Osteoblast (primary cell): ENCODE data around the gene RNU4-1. TPM values are rescaled to one million over a fixed set of nuclear protein-coding genes. Genes with fewer than 3 reads are reported as not detected.

Experiments used
- DNase-seq: peaks from one replicate; pipeline ENCODE4 v3.0.0; 2011; ENCODE audit warnings: low spot score, mixed read lengths; ENCODE audit not compliant: insufficient read length; ENCODE audit errors: missing footprints
- H2AFZ ChIP-seq: 2 replicates; pipeline ENCODE4 v1.6.0; 2011; ENCODE audit warnings: mild to moderate bottlenecking, low read length
- H3K27ac ChIP-seq: 2 replicates; pipeline ENCODE4 v1.5.1; 2011; ENCODE audit warnings: mild to moderate bottlenecking, low read depth, low read length, moderate library complexity
- H3K27me3 ChIP-seq: 2 replicates; pipeline ENCODE4 v1.6.0; 2012; ENCODE audit warnings: mild to moderate bottlenecking, control low read depth, inconsistent platforms, low read length, moderate library complexity; ENCODE audit not compliant: insufficient read depth
- H3K36me3 ChIP-seq: 2 replicates; pipeline ENCODE4 v1.5.1; 2011; ENCODE audit warnings: mild to moderate bottlenecking, low read length, control low read depth, moderate library complexity; ENCODE audit not compliant: insufficient read depth
- H3K4me1 ChIP-seq: 2 replicates; pipeline ENCODE4 v1.5.1; 2011; ENCODE audit warnings: mild to moderate bottlenecking, low read length, control low read depth, moderate library complexity; ENCODE audit not compliant: insufficient read depth
- H3K4me2 ChIP-seq: 2 replicates; pipeline ENCODE4 v1.6.0; 2011; ENCODE audit warnings: mild to moderate bottlenecking, low read length; ENCODE audit not compliant: insufficient read depth
- H3K4me3 ChIP-seq: fragments of 200-600 bp; sonication (generic); 3 replicates; pipeline ENCODE4 v1.5.1; 2012; ENCODE audit warnings: mild to moderate bottlenecking, low read length, inconsistent platforms; ENCODE audit not compliant: insufficient read depth
- H3K79me2 ChIP-seq: 2 replicates; pipeline ENCODE4 v1.6.0; 2012; ENCODE audit warnings: mild to moderate bottlenecking, low read length, control low read depth, inconsistent platforms; ENCODE audit not compliant: insufficient read depth
- H3K9me3 ChIP-seq: 2 replicates; pipeline ENCODE4 v1.5.1; 2011; ENCODE audit warnings: low read depth, low read length, control low read depth
- H4K20me1 ChIP-seq: 2 replicates; pipeline ENCODE4 v1.6.0; 2012; ENCODE audit warnings: mild to moderate bottlenecking, low read length, control low read depth; ENCODE audit not compliant: insufficient read depth
- total RNA-seq: library from RNA; depleted of rRNA; stranded (reverse); fragments of >200 nt; gene quantifications from 2 replicates; pipeline ENCODE4 v1.2.3, GENCODE V29; 2012
- TF ChIP-seq, protein P1 (sequence below): IDR thresholded peaks from 2 replicates; pipeline ENCODE4 v1.5.1; 2011; ENCODE audit warnings: mild to moderate bottlenecking, low read depth, low read length, moderate library complexity; ENCODE audit errors: extremely low read depth

The RNU4-1 gene
- total RNA-seq, 1 donor, result under 0.01 TPM

DNA sequence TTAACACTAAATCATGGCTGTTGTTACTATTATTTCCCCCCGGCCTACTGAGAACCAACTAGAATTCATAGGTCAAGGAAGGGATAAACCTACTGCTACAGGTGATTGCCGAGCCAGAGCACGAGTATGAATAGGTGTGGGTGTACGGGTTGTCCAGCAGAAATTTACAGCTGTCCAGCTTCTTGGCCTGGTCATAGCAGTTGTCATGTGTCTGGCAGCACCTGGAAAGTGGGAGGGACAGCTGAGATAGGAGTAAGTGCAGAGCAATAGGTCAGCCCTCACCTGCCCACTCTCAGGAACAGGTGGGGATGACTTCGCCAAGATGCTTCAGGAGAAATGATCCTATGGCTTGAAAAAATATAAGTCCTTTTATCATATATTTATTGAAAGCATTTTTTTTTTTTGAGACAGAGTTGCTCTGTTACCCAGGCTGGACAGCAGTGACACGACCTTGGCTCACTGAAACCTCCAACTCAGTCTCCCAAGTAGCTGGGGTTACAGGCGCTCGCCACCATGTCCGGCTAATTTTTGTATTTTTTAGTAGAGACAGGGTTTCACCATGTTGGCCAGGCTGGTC, 31.9 kb upstream of the RNU4-1 start:
- peak overlapping the region; percentile 99 for H3K4me2 ChIP-seq
- no peak for DNase-seq
- H3K27me3 ChIP-seq, result no peaks in the 10 kb centered on the region
- peak overlapping the region; percentile 99 for H2AFZ ChIP-seq
- no peak overlapping the region for H3K4me3 ChIP-seq
- no peaks in the 10 kb centered on the region for H4K20me1 ChIP-seq
- H3K79me2 ChIP-seq, result no peaks in the 10 kb centered on the region
- no peaks in the 10 kb centered on the region for H3K4me1 ChIP-seq
- no peaks in the 10 kb centered on the region for H3K36me3 ChIP-seq
- no peak overlapping the region for H3K27ac ChIP-seq
- TF ChIP-seq, protein P1, sequence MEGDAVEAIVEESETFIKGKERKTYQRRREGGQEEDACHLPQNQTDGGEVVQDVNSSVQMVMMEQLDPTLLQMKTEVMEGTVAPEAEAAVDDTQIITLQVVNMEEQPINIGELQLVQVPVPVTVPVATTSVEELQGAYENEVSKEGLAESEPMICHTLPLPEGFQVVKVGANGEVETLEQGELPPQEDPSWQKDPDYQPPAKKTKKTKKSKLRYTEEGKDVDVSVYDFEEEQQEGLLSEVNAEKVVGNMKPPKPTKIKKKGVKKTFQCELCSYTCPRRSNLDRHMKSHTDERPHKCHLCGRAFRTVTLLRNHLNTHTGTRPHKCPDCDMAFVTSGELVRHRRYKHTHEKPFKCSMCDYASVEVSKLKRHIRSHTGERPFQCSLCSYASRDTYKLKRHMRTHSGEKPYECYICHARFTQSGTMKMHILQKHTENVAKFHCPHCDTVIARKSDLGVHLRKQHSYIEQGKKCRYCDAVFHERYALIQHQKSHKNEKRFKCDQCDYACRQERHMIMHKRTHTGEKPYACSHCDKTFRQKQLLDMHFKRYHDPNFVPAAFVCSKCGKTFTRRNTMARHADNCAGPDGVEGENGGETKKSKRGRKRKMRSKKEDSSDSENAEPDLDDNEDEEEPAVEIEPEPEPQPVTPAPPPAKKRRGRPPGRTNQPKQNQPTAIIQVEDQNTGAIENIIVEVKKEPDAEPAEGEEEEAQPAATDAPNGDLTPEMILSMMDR, result no peak
- H3K9me3 ChIP-seq, result no peaks in the 10 kb centered on the region

DNA sequence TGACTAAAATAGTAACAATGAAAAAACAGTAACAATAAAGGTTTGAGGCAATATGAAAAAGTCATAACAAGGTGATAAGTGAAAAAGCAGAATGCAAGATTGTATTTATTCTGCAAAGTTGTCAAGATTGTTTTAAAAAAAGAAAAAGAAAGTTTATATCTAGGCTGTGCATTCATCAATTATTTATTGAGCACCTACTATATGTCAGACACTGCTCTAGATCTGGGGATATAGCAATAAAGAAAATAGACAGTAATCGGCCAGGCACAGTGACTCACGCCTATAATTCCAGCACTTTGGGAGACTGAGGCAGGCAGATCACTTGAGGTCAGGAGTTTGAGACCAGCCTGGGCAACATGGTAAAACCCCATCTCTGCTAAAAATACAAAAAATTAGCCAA, 30.7 kb upstream of the RNU4-1 start:
- H3K4me2 ChIP-seq, result no peak overlapping the region
- H3K36me3 ChIP-seq, result no peaks in the 10 kb centered on the region
- H3K9me3 ChIP-seq, result no peaks in the 10 kb centered on the region
- H3K27ac ChIP-seq, result no peak overlapping the region
- H3K4me1 ChIP-seq, result no peaks in the 10 kb centered on the region
- TF ChIP-seq, protein P1, result no peak
- H3K27me3 ChIP-seq, result no peaks in the 10 kb centered on the region
- H3K4me3 ChIP-seq, result no peak overlapping the region
- DNase-seq, result no peak
- no peak overlapping the region for H2AFZ ChIP-seq
- no peaks in the 10 kb centered on the region for H4K20me1 ChIP-seq
- H3K79me2 ChIP-seq, result no peaks in the 10 kb centered on the region

DNA sequence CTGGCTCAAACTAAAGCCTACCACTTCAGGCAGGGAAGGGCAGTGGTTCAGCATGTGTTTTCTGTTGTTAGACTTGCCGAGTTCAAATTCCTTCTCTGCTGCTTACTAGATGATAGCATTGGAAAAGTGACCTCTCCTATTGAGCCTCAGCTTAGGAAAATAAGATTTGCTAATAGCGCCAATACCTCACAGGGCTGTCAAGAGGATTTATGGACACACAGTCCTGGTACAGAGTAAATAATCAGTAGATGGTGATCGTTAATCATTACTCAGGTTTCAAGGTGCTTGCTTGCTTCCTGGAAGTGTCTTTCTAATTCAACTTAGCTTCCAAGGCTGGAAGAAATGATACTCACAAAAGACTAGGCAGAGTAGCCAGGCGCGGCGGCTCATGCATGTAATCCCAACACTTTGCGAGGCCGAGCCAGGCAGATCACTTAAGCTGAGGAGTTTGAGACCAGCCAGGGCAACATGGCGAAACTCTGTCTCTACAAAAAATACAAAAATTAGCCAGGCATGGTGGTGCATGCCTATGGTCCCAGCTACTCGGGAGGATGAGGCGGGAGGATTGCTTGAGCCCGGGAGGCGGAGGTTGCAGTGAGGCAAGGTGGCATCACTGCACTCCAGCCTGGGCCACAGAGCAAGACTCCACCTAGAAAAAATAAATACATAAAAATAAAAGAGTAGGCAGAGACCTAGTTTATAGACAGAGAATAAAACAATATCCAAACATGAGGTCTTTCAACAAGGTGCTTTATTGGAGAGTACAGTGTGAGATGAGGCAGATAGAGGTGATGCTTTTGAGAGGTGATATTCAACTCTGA, 28.6 kb upstream of the RNU4-1 start:
- Histone ChIP-seq H3K79me2 (no peaks in the 10 kb centered on the region), H3K4me1 (peaks cover 8% of the 10 kb centered on the region), H2AFZ (no peak overlapping the region), H3K9me3 (no peaks in the 10 kb centered on the region), H3K27me3 (no peaks in the 10 kb centered on the region), H3K36me3 (no peaks in the 10 kb centered on the region), H3K4me3 (no peak overlapping the region), H3K4me2 (no peak overlapping the region), H3K27ac (no peak overlapping the region), H4K20me1 (no peaks in the 10 kb centered on the region)
- TF ChIP-seq, protein P1, result no peak
- no peak for DNase-seq
